H9 (cell line): ENCODE measurements around the gene SORCS2. TPM values are rescaled to one million over a fixed set of nuclear protein-coding genes. Genes with fewer than 3 reads are reported as not detected.

Experiments
- DNase-seq: peaks from one replicate; pipeline ENCODE4 v3.0.0-alpha.2; 2017
- H2AFZ ChIP-seq: one replicate; pipeline ENCODE4 v1.6.1; 2013; ENCODE audit warnings: mild to moderate bottlenecking, low read length, control low read depth, moderate library complexity
- H2AK5ac ChIP-seq: 2 replicates; pipeline ENCODE4 v1.6.1; 2013; ENCODE audit warnings: low read length, control low read depth, mixed read lengths; ENCODE audit not compliant: insufficient read length
- H2BK120ac ChIP-seq: one replicate; pipeline ENCODE4 v1.6.1; 2013; ENCODE audit warnings: low read depth, mild to moderate bottlenecking, low read length, control low read depth, inconsistent platforms; ENCODE audit not compliant: poor library complexity, severe bottlenecking
- H2BK12ac ChIP-seq: 2 replicates; pipeline ENCODE4 v1.6.1; 2013; ENCODE audit warnings: low read length, control low read depth, mixed read lengths, low read depth; ENCODE audit not compliant: insufficient read length
- H2BK15ac ChIP-seq: 2 replicates; pipeline ENCODE4 v1.6.1; 2013; ENCODE audit warnings: low read depth, low read length, control low read depth
- H2BK20ac ChIP-seq: one replicate; pipeline ENCODE4 v1.6.1; 2013; ENCODE audit warnings: low read depth, mild to moderate bottlenecking, low read length, control low read depth, inconsistent platforms; ENCODE audit not compliant: poor library complexity, severe bottlenecking
- H2BK5ac ChIP-seq: 2 replicates; pipeline ENCODE4 v1.6.1; 2013; ENCODE audit warnings: low read length, control low read depth, mixed read lengths; ENCODE audit not compliant: insufficient read length
- H3K14ac ChIP-seq: 2 replicates; pipeline ENCODE4 v1.6.1; 2013; ENCODE audit warnings: low read length, control low read depth; ENCODE audit not compliant: insufficient read depth
- H3K18ac ChIP-seq: 2 replicates; pipeline ENCODE4 v1.6.1; 2013; ENCODE audit warnings: low read depth, mild to moderate bottlenecking, mixed read lengths, low read length, control low read depth; ENCODE audit not compliant: insufficient read length
- H3K23ac ChIP-seq: 2 replicates; pipeline ENCODE4 v1.6.1; 2013; ENCODE audit warnings: low read length, control low read depth, mixed read lengths, low read depth; ENCODE audit not compliant: insufficient read length
- H3K23me2 ChIP-seq: 2 replicates; pipeline ENCODE4 v1.6.1; 2013; ENCODE audit warnings: low read depth, mild to moderate bottlenecking, mixed read lengths, low read length, control low read depth; ENCODE audit not compliant: insufficient read length, poor library complexity, severe bottlenecking
- H3K27ac ChIP-seq: 2 replicates; pipeline ENCODE4 v1.5.1; 2013; ENCODE audit warnings: low read length, control low read depth, mixed read lengths, low read depth; ENCODE audit not compliant: insufficient read length
- H3K27me3 ChIP-seq: 2 replicates; pipeline ENCODE4 v1.6.1; 2013; ENCODE audit warnings: low read length, control low read depth, inconsistent platforms; ENCODE audit not compliant: insufficient read depth
- H3K4ac ChIP-seq: 2 replicates; pipeline ENCODE4 v1.6.1; 2013; ENCODE audit warnings: low read depth, mild to moderate bottlenecking, control low read depth, inconsistent platforms, low read length, moderate library complexity
- H3K4me1 ChIP-seq: 2 replicates; pipeline ENCODE4 v1.6.1; 2013; ENCODE audit warnings: low read length, control low read depth, inconsistent platforms; ENCODE audit not compliant: insufficient read depth
- H3K4me2 ChIP-seq: 2 replicates; pipeline ENCODE4 v1.6.1; 2013; ENCODE audit warnings: low read length, control low read depth, mixed read lengths; ENCODE audit not compliant: insufficient read length, insufficient read depth
- H3K56ac ChIP-seq: 2 replicates; pipeline ENCODE4 v1.6.1; 2013; ENCODE audit warnings: low read depth, mild to moderate bottlenecking, mixed read lengths, low read length, control low read depth; ENCODE audit not compliant: insufficient read length
- H3K79me1 ChIP-seq: 2 replicates; pipeline ENCODE4 v1.6.1; 2013; ENCODE audit warnings: low read depth, mild to moderate bottlenecking, moderate library complexity, low read length, control low read depth, inconsistent platforms; ENCODE audit not compliant: insufficient read depth, poor library complexity, severe bottlenecking
- H3K79me2 ChIP-seq: 2 replicates; pipeline ENCODE4 v1.6.1; 2013; ENCODE audit warnings: low read length, control low read depth, inconsistent platforms; ENCODE audit not compliant: insufficient read depth
- H3K9ac ChIP-seq: 2 replicates; pipeline ENCODE4 v1.6.1; 2013; ENCODE audit warnings: low read length, control low read depth, mixed read lengths; ENCODE audit not compliant: insufficient read length; ENCODE audit errors: extremely low read depth
- H3K9me3 ChIP-seq: one replicate; pipeline ENCODE4 v1.6.1; 2013; ENCODE audit warnings: low read depth, low read length, inconsistent platforms; ENCODE audit not compliant: control insufficient read depth
- H3T11ph ChIP-seq: one replicate; pipeline ENCODE4 v1.6.1; 2013; ENCODE audit warnings: mild to moderate bottlenecking, low read length, control low read depth, inconsistent platforms
- H4K20me1 ChIP-seq: one replicate; pipeline ENCODE4 v1.6.1; 2013; ENCODE audit not compliant: control insufficient read depth, insufficient read length, insufficient read depth
- H4K5ac ChIP-seq: 2 replicates; pipeline ENCODE4 v1.6.1; 2013; ENCODE audit warnings: low read depth, mild to moderate bottlenecking, mixed read lengths, low read length, control low read depth; ENCODE audit not compliant: insufficient read length
- H4K8ac ChIP-seq: replicated peaks from 2 replicates; pipeline ENCODE4 v1.6.1; 2013; ENCODE audit warnings: low read length, control low read depth, mixed read lengths, low read depth; ENCODE audit not compliant: insufficient read length
- H4K91ac ChIP-seq: 2 replicates; pipeline ENCODE4 v1.6.1; 2013; ENCODE audit warnings: low read depth, mild to moderate bottlenecking, moderate library complexity, mixed read lengths, low read length, control low read depth; ENCODE audit not compliant: insufficient read length
- H3K27ac Mint-ChIP-seq, 3 experiments: 2 replicates in 2 of 3; 3 replicates in 1 of 3; pipeline ENCODE4 v1.8.0; 2020 to 2021; ENCODE audit warnings: mixed read lengths in 3 of 3, mild to moderate bottlenecking in 1 of 3, moderate library complexity in 1 of 3
- H3K27me3 Mint-ChIP-seq: 2 replicates; pipeline ENCODE4 v1.8.0; 2021; ENCODE audit warnings: low read depth, mild to moderate bottlenecking, moderate library complexity, mixed read lengths
- H3K36me3 Mint-ChIP-seq, 3 experiments: 2 replicates in 2 of 3; 3 replicates in 1 of 3; pipeline ENCODE4 v1.8.0; 2020 to 2021; ENCODE audit warnings: low read depth in 3 of 3, mixed read lengths in 3 of 3; ENCODE audit not compliant: insufficient read depth in 1 of 3
- H3K4me1 Mint-ChIP-seq, 2 experiments: 2 replicates each; pipeline ENCODE4 v1.8.0; 2020; ENCODE audit warnings: mixed read lengths in 2 of 2
- H3K4me3 Mint-ChIP-seq, 2 experiments: 2 replicates in 1 of 2; 3 replicates in 1 of 2; pipeline ENCODE4 v1.8.0; 2020 to 2021; ENCODE audit warnings: mild to moderate bottlenecking in 2 of 2, mixed read lengths in 2 of 2, moderate library complexity in 1 of 2
- H3K9me3 Mint-ChIP-seq, 2 experiments: 2 replicates in 1 of 2; 3 replicates in 1 of 2; pipeline ENCODE4 v1.8.0; 2020; ENCODE audit warnings: mild to moderate bottlenecking in 2 of 2, mixed read lengths in 2 of 2, moderate library complexity in 1 of 2
- CTCF ChIP-seq: fragments of 200-600 bp; sonication (generic); conservative IDR thresholded peaks from 3 replicates; pipeline ENCODE4 v1.8.0; 2021; ENCODE audit warnings: antibody characterized with exemption, mild to moderate bottlenecking
- WGBS: extraction: QIAGEN DNeasy Blood & Tissue Kit; methylation state at CpG from one replicate; pipeline ENCODE4 v1.1.7; 2013; ENCODE audit warnings: missing lambda C conversion rate, low lambda C conversion rate, mixed read lengths; ENCODE audit not compliant: insufficient read length; ENCODE audit errors: extremely low coverage; 5-methylcytosine and 5-hydroxymethylcytosine counted together
- total RNA-seq: library from RNA; stranded (reverse); gene quantifications from 2 replicates; pipeline ENCODE4 v1.2.1, GENCODE V29; 2021

SORCS2 gene
- total RNA-seq, 1 experiment from 2014 or later: 0.57 TPM

- H3K9me3 ChIP-seq: no peaks in the 10 kb centered on the region
- no peak overlapping the region for H2BK120ac ChIP-seq
- H3K4me1 Mint-ChIP-seq: peaks cover 3% of the 10 kb centered on the region in 2 experiments; a peak in 3 of 4 replicates
- no peaks in the 10 kb centered on the region for H3K4me1 ChIP-seq
- WGBS: no CpG with 5 or more reads among the region's 13 CpGs
- TF ChIP-seq CTCF: no peak
- H3K14ac ChIP-seq: no peak overlapping the region
- H2BK5ac ChIP-seq: no peak overlapping the region
- H3K27ac Mint-ChIP-seq: no peak overlapping the region; a peak in 1 of 7 replicates
- H3K23me2 ChIP-seq: no peaks in the 10 kb centered on the region
- no peak overlapping the region for H3K9ac ChIP-seq
- no peaks in the 10 kb centered on the region for H3K79me2 ChIP-seq
- no peak overlapping the region for H2AFZ ChIP-seq
- no peak overlapping the region for H3K27ac ChIP-seq
- H3T11ph ChIP-seq: no peak overlapping the region
- H4K8ac ChIP-seq: no peak overlapping the region
- no peak overlapping the region for H4K5ac ChIP-seq
- no peak overlapping the region for H2BK12ac ChIP-seq
- no peak overlapping the region for H3K4me3 Mint-ChIP-seq
- no peak overlapping the region for H2BK20ac ChIP-seq
- H3K18ac ChIP-seq: no peak overlapping the region
- H3K36me3 Mint-ChIP-seq: no peaks in the 10 kb centered on the region
- H4K91ac ChIP-seq: no peak overlapping the region
- H3K27me3 Mint-ChIP-seq: peaks cover 6% of the 10 kb centered on the region
- peaks cover 3 to 9% of the 10 kb centered on the region in 2 experiments; a peak in 3 of 5 replicates for H3K9me3 Mint-ChIP-seq
- no peaks in the 10 kb centered on the region; the same call in 1 of the 2 replicates for H3K27me3 ChIP-seq
- H3K79me1 ChIP-seq: no peaks in the 10 kb centered on the region
- no peak overlapping the region for H3K4me2 ChIP-seq
- H3K23ac ChIP-seq: no peak overlapping the region
- H3K4ac ChIP-seq: no peak overlapping the region
- H4K20me1 ChIP-seq: no peaks in the 10 kb centered on the region
- no peak overlapping the region for H2AK5ac ChIP-seq
- no peak overlapping the region for H2BK15ac ChIP-seq
- no peak overlapping the region for H3K56ac ChIP-seq
- no peak for DNase-seq
Measured at GRCh38 chr4:7388627-7389026, 196.3 kb downstream of the SORCS2 start.
